ENCODE data around the gene PLCB1.

The PLCB1 gene

GRCh38 chr20:8317448-8317847 lies 185.4 kb downstream of the PLCB1 start:
- no peak for TF ChIP-seq CTCF (conservative IDR thresholded peaks at IDR 0.05; ENCODE audit: low read depth, low read length)
- H3K36me3 ChIP-seq (ENCODE audit: insufficient read depth), result no peaks in the 10 kb centered on the region
- no peak overlapping the region for H3K9ac ChIP-seq
- H3K27me3 ChIP-seq (ENCODE audit: insufficient read depth, low read depth), result no peaks in the 10 kb centered on the region
- H3K4me2 ChIP-seq, result no peak overlapping the region
- no peaks in the 10 kb centered on the region for H3K4me1 ChIP-seq (ENCODE audit: low read depth, poor library complexity, severe bottlenecking)
- no peak overlapping the region for H2AFZ ChIP-seq (ENCODE audit: low read depth)
- no peak overlapping the region for H3K4me3 ChIP-seq (IDR thresholded peaks at IDR 0.05; ENCODE audit: insufficient read depth, low read depth, low read length)
- H3K79me2 ChIP-seq (ENCODE audit: insufficient read depth, low read depth), result no peaks in the 10 kb centered on the region
- no peaks in the 10 kb centered on the region for H4K20me1 ChIP-seq (ENCODE audit: insufficient read depth)
- H3K27ac ChIP-seq, result no peak overlapping the region

- no peak overlapping the region for H3K9ac ChIP-seq
- H3K4me1 ChIP-seq (ENCODE audit: low read depth, poor library complexity, severe bottlenecking), result no peaks in the 10 kb centered on the region
- no peak overlapping the region for H2AFZ ChIP-seq (ENCODE audit: low read depth)
- no peaks in the 10 kb centered on the region for H3K27me3 ChIP-seq (ENCODE audit: insufficient read depth, low read depth)
- H4K20me1 ChIP-seq (ENCODE audit: insufficient read depth), result no peaks in the 10 kb centered on the region
- H3K36me3 ChIP-seq (ENCODE audit: insufficient read depth), result no peaks in the 10 kb centered on the region
- H3K27ac ChIP-seq, result no peak overlapping the region
- H3K79me2 ChIP-seq (ENCODE audit: insufficient read depth, low read depth), result no peaks in the 10 kb centered on the region
- TF ChIP-seq CTCF (conservative IDR thresholded peaks at IDR 0.05; ENCODE audit: low read depth, low read length), result no peak
- H3K4me2 ChIP-seq, result no peak overlapping the region
- H3K4me3 ChIP-seq (IDR thresholded peaks at IDR 0.05; ENCODE audit: insufficient read depth, low read depth, low read length), result no peak overlapping the region
Observed at GRCh38 chr20:8318965-8319625, 187.0 kb downstream of the PLCB1 start.

GRCh38 chr20:8320306-8320705 lies 188.2 kb downstream of the PLCB1 start:
- Histone ChIP-seq H3K4me1 (ENCODE audit: low read depth, poor library complexity, severe bottlenecking) (no peaks in the 10 kb centered on the region), H3K9ac (no peak overlapping the region), H3K27me3 (ENCODE audit: insufficient read depth, low read depth) (no peaks in the 10 kb centered on the region), H3K27ac (no peak overlapping the region), H3K4me2 (no peak overlapping the region), H2AFZ (ENCODE audit: low read depth) (no peak overlapping the region), H3K4me3 (IDR thresholded peaks at IDR 0.05; ENCODE audit: insufficient read depth, low read depth, low read length) (no peak overlapping the region), H3K36me3 (ENCODE audit: insufficient read depth) (no peaks in the 10 kb centered on the region), H3K79me2 (ENCODE audit: insufficient read depth, low read depth) (no peaks in the 10 kb centered on the region), H4K20me1 (ENCODE audit: insufficient read depth) (no peaks in the 10 kb centered on the region)
- TF ChIP-seq CTCF (conservative IDR thresholded peaks at IDR 0.05; ENCODE audit: low read depth, low read length), result no peak

- no peaks in the 10 kb centered on the region for H3K79me2 ChIP-seq (ENCODE audit: insufficient read depth, low read depth)
- H3K4me3 ChIP-seq (IDR thresholded peaks at IDR 0.05; ENCODE audit: insufficient read depth, low read depth, low read length), result no peak overlapping the region
- H3K36me3 ChIP-seq (ENCODE audit: insufficient read depth), result no peaks in the 10 kb centered on the region
- H4K20me1 ChIP-seq (ENCODE audit: insufficient read depth), result no peaks in the 10 kb centered on the region
- no peaks in the 10 kb centered on the region for H3K27me3 ChIP-seq (ENCODE audit: insufficient read depth, low read depth)
- H3K4me2 ChIP-seq, result no peak overlapping the region
- no peaks in the 10 kb centered on the region for H3K4me1 ChIP-seq (ENCODE audit: low read depth, poor library complexity, severe bottlenecking)
- H3K27ac ChIP-seq, result no peak overlapping the region
- no peak for TF ChIP-seq CTCF (conservative IDR thresholded peaks at IDR 0.05; ENCODE audit: low read depth, low read length)
- H2AFZ ChIP-seq (ENCODE audit: low read depth), result no peak overlapping the region
- H3K9ac ChIP-seq, result no peak overlapping the region
Observed at GRCh38 chr20:8321001-8321400, 188.9 kb downstream of the PLCB1 start.

All from KMS-11 (cell line).